Epithelial cell of proximal tubule (primary cell): Measurements from ENCODE around the gene OR10K2. TPM values are rescaled to one million over a fixed set of nuclear protein-coding genes. Genes with fewer than 3 reads are reported as not detected.

ENCODE experiments used
- DNase-seq: peaks from one replicate; pipeline ENCODE4 v3.0.0-alpha.2; 2011; ENCODE audit warnings: low read depth
- H3K4me3 ChIP-seq: 2 replicates; pipeline ENCODE4 v1.5.1; 2011; ENCODE audit warnings: low read depth, mild to moderate bottlenecking, low read length
- CTCF ChIP-seq: conservative IDR thresholded peaks from 2 replicates; pipeline ENCODE4 v1.5.1; 2012; ENCODE audit warnings: low read depth, mild to moderate bottlenecking, low read length
- total RNA-seq: library from RNA; depleted of rRNA; stranded (reverse); fragments of >200 nt; gene quantifications from 2 replicates; pipeline ENCODE4 v1.2.3, GENCODE V29; 2015

The OR10K2 gene
- total RNA-seq = not detected in 2 replicates

- TF ChIP-seq CTCF = no peak
- DNase-seq = no peak
- no peak within 1 kb of the TSS for H3K4me3 ChIP-seq
These were observed at the start of gene OR10K2 for GRCh38 chr1:158426137-158426536. Gene OR10K2, minus strand, starts transcription at chr1:158426237. Its CDS starts 5,371 bp downstream, at chr1:158420866.

GRCh38 chr1:158471920-158472319 is 45.9 kb upstream of the OR10K2 start, which contains the start of gene OR10R2:
Gene OR10R2, plus strand, starts transcription at chr1:158472220. Its CDS starts 106 bp downstream, at chr1:158472326.
- no peak for TF ChIP-seq CTCF

DNA sequence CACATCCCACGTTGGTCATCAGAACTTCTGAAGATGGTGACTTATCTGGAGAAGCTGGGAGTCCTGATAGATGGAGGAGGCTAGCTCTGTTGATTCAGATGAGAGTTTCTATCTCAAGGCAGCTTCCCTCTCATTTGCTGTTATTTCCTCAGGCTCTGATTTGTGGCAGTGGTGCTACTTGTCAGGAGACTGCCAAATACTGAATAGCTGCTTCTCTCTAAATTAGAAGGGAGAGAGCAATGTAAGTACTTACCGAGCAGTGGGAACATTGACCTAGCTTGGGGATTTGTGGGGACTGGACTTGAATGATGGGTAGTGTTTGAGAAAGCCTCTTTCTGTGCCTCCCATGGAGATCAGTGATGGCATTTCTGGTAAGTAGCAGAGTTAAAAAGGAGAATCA is 35.5 kb upstream of the OR10K2 start, which contains the start of gene OR10K1:
OR10K1 (plus strand) TSS at position 301 of the 400 bp plus-strand sequence. CDS start 3,728 bp downstream, outside the sequence.
- TF ChIP-seq CTCF = no peak
- no peak for DNase-seq

More at GRCh38 chr1:158471920-158472319, 45.9 kb upstream of the OR10K2 start, which contains the start of gene OR10R2:
- no peak for DNase-seq
- H3K4me3 ChIP-seq = no peak within 1 kb of the TSS

GRCh38 chr1:158458263-158458662 is 32.2 kb upstream of the OR10K2 start:
- TF ChIP-seq CTCF = no peak
- DNase-seq = no peak
- no peak overlapping the region for H3K4me3 ChIP-seq

More for the DNA sequence above, 35.5 kb upstream of the OR10K2 start, which contains the start of gene OR10K1:
- no peak within 1 kb of the TSS for H3K4me3 ChIP-seq

GRCh38 chr1:158457246-158457645 is 31.2 kb upstream of the OR10K2 start:
- H3K4me3 ChIP-seq = no peak overlapping the region
- no peak for TF ChIP-seq CTCF
- DNase-seq = no peak

DNA sequence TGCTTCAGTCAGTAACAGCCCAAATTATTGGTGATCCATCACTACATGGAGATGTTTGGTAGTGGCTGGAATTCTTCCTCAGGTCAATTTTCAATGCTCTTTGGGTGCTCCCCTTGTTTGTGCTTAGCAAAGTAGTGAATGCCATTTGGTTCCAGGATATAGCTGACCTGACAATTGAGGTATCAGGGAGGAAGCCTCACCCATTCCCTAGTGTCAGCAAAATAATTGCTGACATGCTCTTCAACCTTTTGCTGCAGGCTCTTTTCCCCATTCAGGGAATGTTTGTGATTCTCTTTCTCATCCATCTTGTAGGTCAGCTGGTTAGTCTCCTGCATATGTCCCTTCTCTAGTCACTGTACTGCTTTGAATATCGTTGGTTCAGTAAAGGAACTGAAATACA is 28.5 kb upstream of the OR10K2 start:
- no peak for TF ChIP-seq CTCF
- no peak for DNase-seq
- no peak overlapping the region for H3K4me3 ChIP-seq

GRCh38 chr1:158445376-158445775 is 19.3 kb upstream of the OR10K2 start:
- H3K4me3 ChIP-seq = no peak overlapping the region
- TF ChIP-seq CTCF = no peak
- DNase-seq = no peak
